K562 (cell line): ENCODE results near the gene GNAZ. TPM values are rescaled to one million over a fixed set of nuclear protein-coding genes. Genes with fewer than 3 reads are reported as not detected.

Source experiments
- ASH1L ChIP-seq: fragments of 450-650 bp; IDR thresholded peaks from 2 replicates; pipeline ENCODE4 v1.6.1; 2018; ENCODE audit warnings: borderline replicate concordance, mild to moderate bottlenecking, low read depth; ENCODE audit not compliant: partially characterized antibody
- ATF1 ChIP-seq, 2 experiments: fragments of 450-650 bp in 1 of 2; IDR thresholded peaks; 2 replicates each; pipeline ENCODE4 v1.6.1; 2016; ENCODE audit warnings: missing compliant biosample characterization in 1 of 2, missing genetic modification characterization in 1 of 2
- CEBPG ChIP-seq, 3 experiments: fragments of 200-800 bp in 1 of 3; sonication (Bioruptor generic) in 1 of 3; sonication (generic) in 1 of 3; formaldehyde crosslinking in 1 of 3; IDR thresholded peaks in 2 of 3; conservative IDR thresholded peaks in 1 of 3; 2 replicates each; pipeline versions ENCODE4 v1.6.1 to v1.8.0; 2016 to 2022; ENCODE audit warnings: missing compliant biosample characterization in 2 of 3, missing genetic modification characterization in 2 of 3, mild to moderate bottlenecking in 1 of 3, missing genetic modification reagents in 1 of 3
- CREBBP ChIP-seq: IDR thresholded peaks from one replicate; pipeline ENCODE4 v1.6.1; 2012; ENCODE audit warnings: low read depth, mild to moderate bottlenecking, control low read depth, inconsistent platforms, low read length
- FOS ChIP-seq: IDR thresholded peaks from 3 replicates; pipeline ENCODE4 v1.6.1; 2011; ENCODE audit not compliant: insufficient read length; ENCODE audit errors: extremely low read depth
- MYBL2 ChIP-seq, 2 experiments: fragments of 450-650 bp in 1 of 2; sonication (generic) in 1 of 2; formaldehyde crosslinking in 1 of 2; IDR thresholded peaks; 2 replicates each; pipeline versions ENCODE4 v1.6.1 to v1.8.1; 2017 to 2022; ENCODE audit warnings: borderline replicate concordance in 1 of 2, inconsistent platforms in 1 of 2, low read depth in 1 of 2, mild to moderate bottlenecking in 1 of 2, missing genetic modification reagents in 1 of 2, moderate library complexity in 1 of 2
- NELFE ChIP-seq: IDR thresholded peaks from 2 replicates; pipeline ENCODE4 v1.6.1; 2011; ENCODE audit warnings: mild to moderate bottlenecking; ENCODE audit not compliant: insufficient read depth, insufficient read length
- NFE2 ChIP-seq: IDR thresholded peaks from 2 replicates; pipeline ENCODE4 v1.6.1; 2014; ENCODE audit warnings: antibody characterized with exemption, low read depth
- POLR3G ChIP-seq: IDR thresholded peaks from 2 replicates; pipeline ENCODE4 v1.6.1; 2011; ENCODE audit not compliant: insufficient read length, insufficient replicate concordance; ENCODE audit errors: extremely low read depth
- SIRT6 ChIP-seq: IDR thresholded peaks from one replicate; pipeline ENCODE4 v1.6.1; 2012; ENCODE audit warnings: low read depth, mild to moderate bottlenecking, control low read depth, inconsistent platforms, low read length, moderate library complexity
- U2AF1 ChIP-seq: fragments of 200-400 bp; formaldehyde crosslinking; optimal IDR thresholded peaks from 2 replicates; pipeline ENCODE3; 2017; ENCODE audit warnings: mild to moderate bottlenecking, low read depth, low read length, moderate library complexity
- UBTF ChIP-seq, 2 experiments: IDR thresholded peaks; 2 replicates each; pipeline ENCODE4 v1.6.1; 2012; ENCODE audit warnings: improper control_type of control experiment in 2 of 2, low read depth in 2 of 2, low read length in 2 of 2, borderline replicate concordance in 1 of 2
- YBX1 ChIP-seq: fragments of 450-650 bp; IDR thresholded peaks from 2 replicates; pipeline ENCODE4 v1.7.1; 2016; ENCODE audit warnings: mild to moderate bottlenecking
- ZC3H4 ChIP-seq: sonication (generic); formaldehyde crosslinking; IDR thresholded peaks from 2 replicates; pipeline ENCODE4 v1.9.0; 2021; ENCODE audit warnings: missing genetic modification reagents, borderline replicate concordance
- ZNF263 ChIP-seq: sonication (generic); formaldehyde crosslinking; IDR thresholded peaks from 2 replicates; pipeline ENCODE4 v1.8.0; 2022; ENCODE audit warnings: mild to moderate bottlenecking, missing genetic modification reagents, borderline replicate concordance
- ZNF518B ChIP-seq: fragments of 250-450 bp; sonication (Bioruptor Pico); IDR thresholded peaks from 2 replicates; pipeline ENCODE4 v1.5.0; 2021; ENCODE audit warnings: mild to moderate bottlenecking, moderate library complexity
- ZNF75A ChIP-seq: fragments of 450-650 bp; formaldehyde crosslinking; IDR thresholded peaks from 2 replicates; pipeline ENCODE4 v1.4.0; 2020; ENCODE audit warnings: mild to moderate bottlenecking
- ZZZ3 ChIP-seq: fragments of 450-650 bp; IDR thresholded peaks from 2 replicates; pipeline ENCODE4 v1.6.1; 2016; ENCODE audit warnings: antibody characterized with exemption, mild to moderate bottlenecking, moderate library complexity
- polyA plus RNA-seq, 8 experiments: library from polyadenylated mRNA; depleted of rRNA in 4 of 8; stranded (reverse) in 5 of 8; unstranded in 3 of 8; fragments of >200 nt; fragmentation: Nextera tagmentation in 2 of 8; fragmentation: Illumina TruSeq in 1 of 8; extraction: Ambion mirVana in 2 of 8; extraction: Trizol in 1 of 8; gene quantifications; 2 replicates each; pipeline versions ENCODE4 v1.2.1 to v1.2.3, GENCODE V29; 2011 to 2014; ENCODE audit warnings: inconsistent platforms in 1 of 8, missing spikeins in 1 of 8
- total RNA-seq, 7 experiments: library from RNA; depleted of rRNA in 6 of 7; stranded (reverse); fragments of >200 nt in 6 of 7; fragmentation: Illumina TruSeq in 2 of 7; extraction: Trizol in 2 of 7; gene quantifications; 2 replicates each; pipeline versions ENCODE4 v1.2.1 to v1.2.3, GENCODE V29; 2011 to 2021; ENCODE audit warnings: low replicate concordance in 1 of 7

GNAZ gene
- total and polyA plus RNA-seq, 9 of the 15 experiments (the other 6 are each of a cell fraction or from before 2014, with no cell fraction given) = 0.04 to 0.22 (median 0.13) TPM; not detected in 3

DNA sequence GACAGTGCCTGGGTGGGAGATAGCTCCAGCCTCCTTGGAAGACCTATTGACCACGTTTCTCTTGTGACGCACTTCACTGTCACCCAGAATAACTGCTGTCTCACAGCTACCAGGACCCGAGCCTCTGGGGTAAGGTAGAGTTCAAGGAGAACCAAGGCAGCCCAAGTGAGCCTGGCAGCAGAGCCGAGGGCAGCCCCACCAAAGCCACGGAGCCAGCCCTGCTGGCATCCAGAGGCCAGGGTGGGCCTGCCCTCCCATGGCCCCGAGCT, 38.7 kb downstream of the GNAZ start (continued):
- no peak for TF ChIP-seq ASH1L
- no peak for TF ChIP-seq ZNF75A (CRISPR knock-in tag)
- TF ChIP-seq ATF1 (CRISPR knock-in tag; IDR thresholded peaks at IDR 0.05) = no peak
- peak; percentile 24; the same call in 1 of the 2 replicates for TF ChIP-seq ATF1 (tag; IDR thresholded peaks at IDR 0.05)
- TF ChIP-seq ZNF518B (CRISPR knock-in tag) = no peak
- TF ChIP-seq CREBBP = no peak
- TF ChIP-seq FOS = no peak
- no peak for TF ChIP-seq ZNF263 (CRISPR knock-in tag)
- no peak for TF ChIP-seq MYBL2 (IDR thresholded peaks at IDR 0.05; ENCODE audit: low read depth)
- no peak for TF ChIP-seq MYBL2 (CRISPR knock-in tag; IDR thresholded peaks at IDR 0.05; ENCODE audit: borderline replicate concordance)
- no peak for TF ChIP-seq YBX1
- TF ChIP-seq ZZZ3 = no peak
- no peak for TF ChIP-seq SIRT6
- 0 out of 4 replicates have a peak, but pooled peaks of 1 of the 2 experiments have one; percentile 18 for TF ChIP-seq UBTF (IDR thresholded peaks at IDR 0.05; ENCODE audit: borderline replicate concordance in 1 of 2, low read depth in 2 of 2, low read length in 2 of 2)
- no peak for TF ChIP-seq CEBPG (CRISPR knock-in tag; IDR thresholded peaks at IDR 0.05)
- no peak for TF ChIP-seq CEBPG (tag; conservative IDR thresholded peaks at IDR 0.05 in 1 of 2, IDR thresholded peaks at IDR 0.05 in 1 of 2)
- TF ChIP-seq POLR3G = no peak
- 0 out of 2 replicates have a peak, but pooled peaks have one; percentile 27 for TF ChIP-seq NFE2
- no peak for TF ChIP-seq U2AF1
- no peak for TF ChIP-seq NELFE
- no peak for TF ChIP-seq ZC3H4
